MCF 10A (cell line): Measurements from ENCODE around the gene STXBP4. TPM values are rescaled to one million over a fixed set of nuclear protein-coding genes. Genes with fewer than 3 reads are reported as not detected.

Experiments used
- BruUV-seq: library from RNA; stranded (reverse); fragments of 400-500 nt; replicated peaks from 2 replicates; lab custom pipeline; 2021; lab: Mats Ljungman, UMichigan
- CTCF ChIA-PET: fragments of 300-600 bp; sonication (Branson Sonifier 250); formaldehyde crosslinking; extraction: SDS; loops from one replicate; lab custom pipeline; 2021; ENCODE audit warnings: antibody characterized with exemption, inconsistent platforms; lab: Yijun Ruan, JAX
- POLR2A ChIA-PET: fragments of 300-600, 350-650 bp; sonication (Branson Sonifier 250); formaldehyde crosslinking; extraction: SDS; loops from one replicate; lab custom pipeline; 2020; ENCODE audit warnings: antibody characterized with exemption, inconsistent platforms; lab: Yijun Ruan, JAX
- DNase-seq: peaks from one replicate; pipeline ENCODE4 v3.0.0-alpha.2; 2018; ENCODE audit not compliant: unreplicated experiment
- H3K27ac Mint-ChIP-seq: one replicate; pipeline ENCODE4 v1.8.0; 2022; ENCODE audit warnings: mild to moderate bottlenecking, low read depth, mixed read lengths; ENCODE audit not compliant: unreplicated experiment
- H3K27me3 Mint-ChIP-seq: one replicate; pipeline ENCODE4 v1.8.0; 2022; ENCODE audit warnings: mixed read lengths; ENCODE audit not compliant: insufficient read depth, unreplicated experiment
- H3K36me3 Mint-ChIP-seq: one replicate; pipeline ENCODE4 v1.8.0; 2022; ENCODE audit warnings: mild to moderate bottlenecking, moderate library complexity, mixed read lengths; ENCODE audit not compliant: insufficient read depth, unreplicated experiment
- H3K4me1 Mint-ChIP-seq: one replicate; pipeline ENCODE4 v1.8.0; 2022; ENCODE audit warnings: mixed read lengths; ENCODE audit not compliant: insufficient read depth, unreplicated experiment
- H3K4me3 Mint-ChIP-seq: one replicate; pipeline ENCODE4 v1.8.0; 2022; ENCODE audit warnings: mild to moderate bottlenecking, moderate library complexity, mixed read lengths; ENCODE audit not compliant: unreplicated experiment
- H3K9me3 Mint-ChIP-seq: one replicate; pipeline ENCODE4 v1.8.0; 2022; ENCODE audit warnings: mixed read lengths; ENCODE audit not compliant: unreplicated experiment
- intact Hi-C: fragments of 100-400 bp; cut with micrococcal nuclease; formaldehyde crosslinking; loops from 2 replicates; pipeline ENCODE4 v1.14.1; 2022
- total RNA-seq: library from RNA; stranded (reverse); gene quantifications from 2 replicates; pipeline ENCODE4 v1.2.3, GENCODE V29; 2022
- TF ChIP-seq, protein P1 (sequence below): fragments of 200-600 bp; IDR thresholded peaks from one replicate; pipeline ENCODE4 v1.8.0; 2022; ENCODE audit warnings: antibody characterized with exemption, mild to moderate bottlenecking; ENCODE audit not compliant: unreplicated experiment

STXBP4 gene
- total RNA-seq, 1 experiment from 2014 or later: 6.7 TPM

DNA sequence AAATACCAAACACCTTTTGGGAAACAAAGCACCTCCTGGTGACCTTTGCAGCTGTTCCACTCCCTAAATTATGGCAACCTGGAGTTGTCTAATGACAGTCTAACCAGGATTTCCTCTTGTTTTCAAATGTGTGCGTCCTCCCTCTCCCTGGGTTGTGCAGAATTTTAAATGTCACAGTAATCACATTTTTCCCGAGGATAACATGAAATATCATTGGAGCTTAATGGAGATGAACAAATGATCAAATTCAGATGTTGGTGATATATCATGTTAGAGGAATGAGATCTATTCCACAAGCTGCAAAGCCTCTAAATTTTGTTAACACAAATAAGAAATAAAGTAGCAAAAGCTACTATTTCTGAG, 209.3 kb downstream of the STXBP4 start:
- Mint-ChIP-seq H3K27me3 (no peaks in the 10 kb centered on the region), H3K27ac (no peak overlapping the region), H3K36me3 (no peaks in the 10 kb centered on the region), H3K9me3 (peaks cover 20% of the 10 kb centered on the region), H3K4me1 (no peaks in the 10 kb centered on the region), H3K4me3 (no peak overlapping the region)
- no TSS peak for BruUV-seq
- TF ChIP-seq, protein P1, sequence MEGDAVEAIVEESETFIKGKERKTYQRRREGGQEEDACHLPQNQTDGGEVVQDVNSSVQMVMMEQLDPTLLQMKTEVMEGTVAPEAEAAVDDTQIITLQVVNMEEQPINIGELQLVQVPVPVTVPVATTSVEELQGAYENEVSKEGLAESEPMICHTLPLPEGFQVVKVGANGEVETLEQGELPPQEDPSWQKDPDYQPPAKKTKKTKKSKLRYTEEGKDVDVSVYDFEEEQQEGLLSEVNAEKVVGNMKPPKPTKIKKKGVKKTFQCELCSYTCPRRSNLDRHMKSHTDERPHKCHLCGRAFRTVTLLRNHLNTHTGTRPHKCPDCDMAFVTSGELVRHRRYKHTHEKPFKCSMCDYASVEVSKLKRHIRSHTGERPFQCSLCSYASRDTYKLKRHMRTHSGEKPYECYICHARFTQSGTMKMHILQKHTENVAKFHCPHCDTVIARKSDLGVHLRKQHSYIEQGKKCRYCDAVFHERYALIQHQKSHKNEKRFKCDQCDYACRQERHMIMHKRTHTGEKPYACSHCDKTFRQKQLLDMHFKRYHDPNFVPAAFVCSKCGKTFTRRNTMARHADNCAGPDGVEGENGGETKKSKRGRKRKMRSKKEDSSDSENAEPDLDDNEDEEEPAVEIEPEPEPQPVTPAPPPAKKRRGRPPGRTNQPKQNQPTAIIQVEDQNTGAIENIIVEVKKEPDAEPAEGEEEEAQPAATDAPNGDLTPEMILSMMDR: no peak
- DNase-seq: no peak
- ChIA-PET POLR2A (interaction anchor here (0.7 kb wide), 1 partner anchor 13 kb away, joined by 3 read pairs; no protein-coding TSS in a partner anchor), CTCF (no interaction called here)
- intact Hi-C loops: no loop called here

DNA sequence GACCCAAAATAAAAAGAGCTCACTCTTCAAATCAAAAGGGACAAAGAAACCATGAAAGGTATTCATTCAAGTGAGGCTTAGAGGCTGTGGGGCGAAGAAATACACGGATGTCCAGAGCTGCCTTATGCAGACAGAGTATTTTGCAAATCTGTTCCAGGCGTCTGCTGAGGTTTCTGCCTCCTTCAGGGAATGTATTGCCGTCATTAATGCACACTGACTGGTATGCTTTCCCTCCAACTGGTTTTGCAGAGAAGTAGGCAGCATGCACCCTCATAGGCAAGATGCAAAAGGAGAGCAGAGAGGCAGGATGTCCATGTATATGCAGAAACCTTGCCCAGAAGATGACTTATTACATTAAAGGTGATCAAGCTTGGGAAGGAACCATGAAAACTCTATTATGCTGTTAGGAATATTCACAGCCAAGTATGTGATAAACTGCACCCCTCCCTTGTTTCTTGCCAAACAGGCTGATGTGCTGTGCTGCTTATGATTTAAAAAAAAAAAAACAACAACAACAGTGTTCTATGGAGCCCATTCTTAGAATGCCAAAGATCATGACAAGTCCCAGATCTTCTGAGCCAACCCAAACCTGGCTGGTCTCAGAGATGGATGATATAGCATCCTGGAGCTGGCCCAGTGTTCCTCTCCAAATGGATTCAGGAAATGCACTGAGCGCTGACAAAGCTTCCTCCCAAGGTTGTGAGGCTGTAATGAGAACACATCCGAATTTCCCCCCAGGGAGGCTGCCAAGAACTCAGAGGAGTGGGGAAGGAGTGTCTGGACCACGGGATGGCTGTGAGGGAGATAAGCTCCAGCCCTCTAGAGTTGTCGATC, 218.6 kb downstream of the STXBP4 start:
- POLR2A ChIA-PET: no interaction called here
- peaks cover 4% of the 10 kb centered on the region for H3K9me3 Mint-ChIP-seq

DNA sequence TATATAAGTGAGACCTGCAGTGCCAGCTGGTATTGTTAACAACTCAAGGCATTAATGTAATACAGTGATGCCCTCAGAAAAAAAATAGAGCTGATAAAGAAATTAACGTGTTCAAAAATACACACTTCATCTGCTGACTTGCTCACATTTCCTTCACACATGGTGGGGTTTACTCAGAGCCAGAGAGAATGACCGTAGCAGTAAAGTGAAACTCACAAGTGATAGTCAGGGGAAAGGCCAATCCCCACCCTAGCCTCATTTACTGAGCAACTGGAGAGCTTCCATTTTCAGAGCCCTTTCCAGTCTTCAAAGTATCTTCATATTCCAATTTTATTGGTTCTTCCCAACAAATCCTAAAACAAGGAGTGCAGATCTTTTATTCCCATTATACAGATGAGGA, 222.2 kb downstream of the STXBP4 start:
- Mint-ChIP-seq H3K36me3 (no peaks in the 10 kb centered on the region), H3K4me1 (no peaks in the 10 kb centered on the region), H3K27me3 (no peaks in the 10 kb centered on the region), H3K4me3 (no peak overlapping the region), H3K27ac (no peak overlapping the region), H3K9me3 (no peaks in the 10 kb centered on the region)
- POLR2A ChIA-PET: no interaction called here
- BruUV-seq: no TSS peak
- DNase-seq: no peak
- CTCF ChIA-PET: no interaction called here
- intact Hi-C loops: no loop called here
- TF ChIP-seq, protein P1: no peak

More for the DNA sequence above, 218.6 kb downstream of the STXBP4 start:
- no peak for DNase-seq
- no peaks in the 10 kb centered on the region for H3K27me3 Mint-ChIP-seq
- no TSS peak for BruUV-seq
- CTCF ChIA-PET: interaction anchor here (0.6 kb wide), 1 partner anchor 723 kb away, joined by 3 read pairs; no protein-coding TSS in a partner anchor
- no peak overlapping the region for H3K4me3 Mint-ChIP-seq
- intact Hi-C loops: no loop called here
- TF ChIP-seq, protein P1: no peak
- H3K27ac Mint-ChIP-seq: no peak overlapping the region
- no peaks in the 10 kb centered on the region for H3K4me1 Mint-ChIP-seq
- no peaks in the 10 kb centered on the region for H3K36me3 Mint-ChIP-seq

DNA sequence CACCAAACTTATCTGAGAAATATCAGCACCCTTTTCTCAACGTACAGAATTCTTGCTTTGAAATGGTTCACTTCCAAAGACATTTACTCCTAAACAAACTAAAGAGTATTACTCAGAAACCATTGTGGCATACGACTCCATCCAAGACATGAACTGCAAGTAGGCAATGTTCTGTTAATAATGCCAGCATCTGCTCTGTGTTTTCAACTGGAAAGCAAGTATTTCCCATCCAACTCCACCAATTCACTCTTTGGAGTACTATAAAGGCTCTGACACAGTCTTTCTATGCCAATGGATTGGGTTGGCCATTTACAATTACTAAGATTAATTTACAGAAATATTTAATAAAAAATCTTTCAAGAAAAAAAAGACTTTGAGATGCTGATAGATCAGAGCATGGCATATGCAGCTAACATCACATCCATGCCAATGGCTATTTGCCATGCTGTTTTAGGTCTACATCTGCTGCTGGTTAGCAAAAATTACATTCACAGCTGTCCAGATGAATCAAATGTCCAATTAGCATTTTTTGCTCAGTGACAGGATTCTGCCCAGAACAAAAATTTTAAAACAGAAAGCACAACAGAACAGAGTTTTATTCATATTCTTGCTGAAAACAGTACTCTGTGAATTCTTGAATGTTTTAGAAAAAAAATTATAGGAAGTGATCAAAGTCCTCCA, 230.3 kb downstream of the STXBP4 start:
- POLR2A ChIA-PET: no interaction called here
- Mint-ChIP-seq H3K9me3 (no peaks in the 10 kb centered on the region), H3K4me3 (no peak overlapping the region), H3K27me3 (no peaks in the 10 kb centered on the region), H3K36me3 (no peaks in the 10 kb centered on the region), H3K4me1 (no peaks in the 10 kb centered on the region), H3K27ac (no peak overlapping the region)
- BruUV-seq: no TSS peak
- no peak for DNase-seq
- intact Hi-C loops: no loop called here
- CTCF ChIA-PET: no interaction called here
- TF ChIP-seq, protein P1: no peak
